8988T (cell line): ENCODE measurements around the gene NRM.
"Not testable (repeated sequence)": the region's sequence is repeated elsewhere in the genome, so short reads cannot be mapped to it uniquely, and the experiment has no call there.

Experiments
- DNase-seq: peaks from one replicate; pipeline ENCODE4 v3.0.0; 2011

The NRM gene

DNA sequence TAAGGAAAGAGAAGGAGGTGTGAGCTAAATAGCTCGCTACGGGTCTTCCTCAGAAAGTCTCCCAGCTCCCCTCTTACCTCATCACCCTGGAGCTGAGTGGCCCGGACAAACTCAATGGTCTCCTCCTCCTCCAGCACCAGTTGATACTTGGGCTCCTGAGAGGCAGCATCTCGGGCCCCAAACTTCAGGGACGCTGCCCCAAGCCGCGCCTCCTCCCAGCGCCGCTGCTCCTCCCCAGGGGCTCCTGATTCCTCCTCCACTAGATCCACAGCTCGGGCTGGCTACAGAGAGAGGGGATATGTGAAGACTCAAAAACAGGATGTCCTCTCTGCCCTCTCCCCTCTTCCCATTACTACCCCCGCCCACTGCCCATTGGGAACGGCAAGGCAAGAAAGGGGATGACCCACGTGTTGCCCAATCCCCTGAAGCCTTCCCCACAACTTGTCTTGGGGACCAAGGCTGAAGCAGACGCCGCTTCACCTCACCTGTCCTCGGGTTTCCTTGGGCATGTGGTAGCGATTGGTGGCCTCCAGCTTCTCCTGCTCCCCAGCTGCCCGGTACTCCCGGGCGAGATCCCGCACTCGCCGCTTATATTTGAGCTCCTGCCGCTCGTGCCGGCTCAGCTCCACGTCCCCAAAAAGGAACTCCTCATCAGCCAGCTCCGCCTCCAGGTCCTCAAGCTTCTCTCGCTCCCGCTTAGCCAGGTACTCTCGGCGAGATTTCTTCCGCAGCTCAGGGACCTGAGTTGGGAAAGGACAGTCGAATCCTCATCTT lies 25.6 kb downstream of the NRM start:
- DNase-seq: no peak

DNA sequence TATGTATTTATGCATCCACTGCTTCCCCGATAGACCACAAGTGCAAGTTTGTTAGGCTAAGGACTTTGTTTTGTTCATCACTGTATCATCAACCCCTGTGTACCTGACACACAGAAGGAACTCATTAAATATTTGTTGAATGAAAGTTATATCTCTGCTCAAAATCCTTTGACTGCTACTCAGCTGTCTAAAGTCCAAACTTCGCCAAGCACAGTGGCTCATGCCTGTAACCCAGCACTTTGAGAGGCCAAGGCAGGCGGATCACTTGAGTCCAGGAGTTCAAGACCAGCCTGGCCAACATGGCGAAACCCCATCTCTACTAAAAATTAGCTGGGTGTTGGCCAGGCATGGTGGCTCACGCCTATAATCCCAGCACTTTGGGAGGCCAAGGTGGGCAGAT lies 32.9 kb downstream of the NRM start:
- not testable (repeated sequence) for DNase-seq

DNA sequence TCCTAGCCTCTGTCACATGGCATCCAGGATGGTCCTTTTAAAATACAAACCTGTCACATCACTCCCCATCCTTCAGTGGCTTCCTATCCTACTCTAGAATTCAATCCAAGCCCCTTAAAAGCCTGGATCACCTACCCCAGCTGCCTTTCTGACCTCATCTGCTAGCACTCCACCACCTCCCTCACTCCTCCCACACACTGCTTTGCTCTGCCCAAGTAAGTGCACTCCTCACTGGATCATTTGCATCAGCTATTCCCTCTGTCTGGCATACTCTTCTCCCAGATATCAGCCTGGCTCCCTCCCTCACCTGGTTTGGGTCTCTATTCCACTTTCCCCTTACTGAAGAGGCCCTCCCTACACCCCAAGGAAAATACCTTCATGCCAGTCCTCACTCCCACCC lies 33.3 kb downstream of the NRM start:
- DNase-seq: no peak

- DNase-seq: no peak
These were observed 34.3 kb downstream of the NRM start for GRCh38 chr6:30656513-30656912.

DNA sequence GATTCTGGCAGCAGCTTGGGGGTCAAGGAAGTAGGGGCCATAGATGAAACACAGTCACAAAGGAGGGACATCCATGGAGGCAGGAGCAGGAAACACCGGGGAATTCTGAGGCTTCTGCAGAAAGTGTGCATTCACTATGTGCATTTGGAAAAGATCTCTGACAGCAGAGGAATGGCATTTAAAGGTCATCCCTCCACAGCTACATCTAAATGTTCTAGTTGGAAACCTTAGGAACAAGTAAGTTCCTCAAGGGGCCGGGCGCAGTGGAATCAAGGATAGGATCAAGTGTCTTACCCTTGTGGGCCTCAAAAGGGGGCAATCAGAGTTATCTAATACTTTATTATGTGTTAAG lies 35.1 kb downstream of the NRM start:
- no peak for DNase-seq

DNA sequence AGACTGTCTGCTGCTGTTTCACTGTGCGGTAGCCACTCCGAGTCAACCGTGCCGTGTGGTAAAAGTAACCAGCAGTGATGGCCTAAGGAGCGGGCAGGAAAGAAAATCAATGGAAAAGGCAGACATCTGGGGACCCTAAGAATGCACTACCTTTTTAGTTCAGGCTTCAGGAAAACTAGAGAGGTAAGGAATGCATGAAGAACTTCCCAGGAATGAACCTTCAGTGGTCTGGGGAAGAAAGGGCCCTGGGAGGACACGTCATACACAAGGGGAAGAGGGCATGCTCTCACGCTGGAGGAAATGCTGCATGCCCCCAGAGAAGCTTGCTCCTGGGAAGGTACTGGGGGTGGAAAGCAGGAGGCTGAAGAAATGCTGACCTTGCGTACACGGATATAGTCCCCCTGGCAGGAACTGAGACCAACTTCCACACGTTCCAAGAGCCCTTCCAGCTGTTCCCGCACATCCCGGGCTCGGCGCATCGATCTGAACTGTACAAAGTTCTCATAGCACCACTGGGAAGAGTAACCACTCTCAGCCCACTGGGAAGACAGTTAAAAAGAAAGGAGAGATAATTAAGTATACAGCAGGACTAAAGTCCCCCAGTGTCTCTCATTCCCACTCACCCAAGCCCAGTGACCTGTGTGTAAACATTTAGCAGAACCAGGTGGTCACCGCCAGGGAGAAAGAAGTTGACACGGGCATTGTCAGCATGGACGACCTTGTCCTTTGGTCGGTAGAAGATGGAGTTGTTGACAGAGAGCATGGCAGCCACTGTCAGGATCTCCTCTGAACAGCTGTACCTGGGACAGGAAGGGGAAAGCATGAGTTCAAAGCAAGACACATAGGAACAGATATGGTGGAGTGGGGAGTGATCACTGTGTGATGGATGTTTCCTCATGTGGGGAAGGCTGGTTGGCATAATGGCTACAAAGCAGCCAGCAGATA lies 35.7 kb downstream of the NRM start:
- DNase-seq: no peak

DNA sequence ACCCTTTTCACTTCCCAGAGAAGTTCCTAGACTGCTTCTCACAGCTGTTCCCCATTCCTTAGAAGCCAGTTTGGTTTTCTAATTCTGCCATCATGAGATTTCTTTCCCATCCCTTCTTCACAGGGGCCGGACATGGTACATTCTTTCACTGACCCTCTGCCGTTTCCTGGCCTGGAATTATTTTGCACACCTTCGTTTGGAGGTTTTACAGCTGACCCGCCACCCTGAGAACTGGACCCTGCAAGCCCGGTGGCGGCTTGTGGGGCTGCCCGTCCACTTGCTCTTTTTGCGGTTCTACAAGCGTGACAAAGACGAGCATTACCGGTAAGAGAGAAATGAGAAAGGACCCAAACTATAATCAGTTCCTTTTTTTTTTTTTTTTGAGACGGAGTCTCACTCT lies 39.6 kb downstream of the NRM start:
- no peak for DNase-seq

DNA sequence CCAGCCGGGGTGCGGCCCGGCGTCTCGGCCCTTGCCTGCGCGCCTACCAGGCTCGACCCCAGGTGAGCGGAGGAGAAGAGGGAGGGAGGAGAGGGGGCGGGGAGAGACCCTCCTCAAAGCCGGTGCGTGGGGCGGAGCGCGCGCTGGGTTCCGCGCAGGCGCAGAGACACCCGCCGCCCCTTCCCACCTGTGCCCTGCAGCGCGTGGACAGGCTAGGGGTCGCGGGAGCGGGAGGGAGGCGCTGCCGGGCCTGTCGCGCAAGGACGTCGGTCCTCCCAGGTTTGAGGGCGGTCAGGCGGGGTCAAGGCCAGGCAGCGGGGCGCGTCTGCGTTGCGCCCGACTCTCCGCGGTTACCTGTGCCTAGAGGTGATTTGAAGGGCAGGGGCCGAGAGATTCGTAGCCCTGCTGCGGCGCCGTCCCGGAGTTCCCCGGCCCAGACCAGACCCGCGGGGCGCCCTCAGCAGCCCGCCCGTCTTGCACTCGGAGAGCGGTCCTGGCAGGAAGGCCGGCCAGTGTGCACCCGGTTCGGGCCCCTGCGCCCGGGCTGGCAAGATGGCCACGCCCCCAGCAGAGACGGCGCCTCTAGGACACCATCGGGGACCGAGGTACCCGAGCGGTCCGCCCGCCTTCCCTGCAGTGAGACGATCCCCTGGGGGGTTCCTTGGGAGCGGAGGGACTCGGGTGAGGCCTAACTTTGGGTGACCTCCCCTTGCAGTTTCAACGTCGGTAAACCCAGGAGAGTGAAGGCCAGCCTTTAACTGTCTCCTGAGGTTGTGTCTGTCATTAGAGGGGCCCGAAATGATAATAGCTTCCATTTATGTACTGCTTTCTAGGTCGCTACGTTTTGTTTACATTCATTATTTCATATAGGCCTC lies 43.3 kb downstream of the NRM start:
- peak; percentile 89 for DNase-seq

DNA sequence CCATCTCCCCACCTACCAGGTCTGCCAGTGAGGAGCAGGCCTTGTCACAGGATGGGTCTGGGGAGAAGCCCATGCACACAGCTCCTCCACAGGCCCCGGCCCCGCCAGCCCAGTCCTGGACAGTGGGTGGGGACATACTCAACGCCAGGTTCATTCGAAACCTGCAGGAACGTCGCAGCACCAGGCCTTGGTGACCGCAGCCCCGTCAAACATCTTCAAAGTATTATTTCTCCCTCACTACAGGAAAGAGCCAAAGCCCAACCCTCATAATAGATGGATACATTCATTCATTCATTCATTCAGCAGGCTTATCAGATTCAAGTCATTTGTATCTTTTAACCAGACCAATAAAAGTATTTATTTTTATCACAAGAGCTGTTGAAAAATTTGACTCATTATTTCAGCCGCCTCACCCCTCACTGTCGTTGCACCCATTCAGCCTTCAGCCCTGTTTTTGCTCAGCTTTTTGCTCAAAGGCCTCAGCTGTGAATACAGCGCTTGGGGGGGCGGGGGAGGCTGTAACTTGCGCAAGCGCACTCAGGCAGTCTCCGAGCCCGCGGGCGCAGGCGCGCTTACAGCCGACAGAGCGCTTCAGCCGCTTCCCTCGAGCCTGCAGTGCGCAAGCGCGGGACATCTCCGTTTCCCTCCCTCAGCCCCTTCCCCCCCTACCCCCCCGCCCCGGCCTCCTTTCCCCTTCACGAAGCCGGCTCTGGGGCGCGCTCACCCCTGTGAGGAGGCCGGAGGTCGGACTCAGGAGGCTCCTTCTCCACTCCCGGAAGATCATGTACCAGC lies 44.1 kb downstream of the NRM start, which contains the start of gene C6orf136:
TSS of gene C6orf136 (plus strand) at position 684 of the 792 bp plus-strand sequence. CDS start at position 783, 99 bp downstream.
- peak; percentile 92 for DNase-seq

DNA sequence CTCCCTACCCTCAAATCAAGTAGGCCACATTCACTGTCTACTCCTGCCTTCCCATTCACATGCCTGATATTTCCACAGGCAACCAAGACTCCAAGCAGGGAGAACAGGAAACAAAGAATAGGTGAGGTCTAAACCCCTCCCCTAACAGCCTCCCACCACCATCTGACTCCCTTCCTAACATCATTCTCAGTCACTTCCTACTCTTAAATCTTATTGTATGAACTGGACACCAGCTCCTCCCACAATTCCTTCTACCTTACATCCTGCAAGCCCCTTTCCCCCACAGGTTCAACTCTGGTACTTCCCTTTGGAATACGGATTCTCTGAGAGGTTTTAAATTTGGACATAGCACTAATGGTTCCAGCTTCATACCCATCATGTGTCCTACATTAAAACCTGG lies 44.8 kb downstream of the NRM start:
- DNase-seq: no peak

- no peak for DNase-seq
These were observed 46.0 kb downstream of the NRM start for GRCh38 chr6:30644769-30645168.

GRCh38 chr6:30643656-30644055 lies 47.1 kb downstream of the NRM start:
- DNase-seq: no peak

DNA sequence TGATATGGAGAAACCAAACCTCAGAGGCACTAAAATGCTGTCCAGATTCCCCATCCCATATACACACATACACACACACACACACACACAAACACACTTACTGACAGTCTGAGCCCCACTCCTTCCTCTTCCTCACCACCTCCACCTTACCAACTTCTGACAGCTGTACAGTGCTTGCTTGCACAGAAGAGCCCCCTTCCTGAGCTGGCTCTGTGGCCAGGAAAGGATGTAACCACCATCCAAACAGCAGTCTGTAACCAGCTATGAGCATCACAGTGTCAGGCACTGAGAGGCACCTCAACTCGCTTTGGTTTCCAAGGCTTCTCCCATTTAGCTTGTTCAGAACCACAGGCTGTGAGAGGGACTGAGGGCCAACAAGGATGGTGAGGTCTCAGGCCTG lies 49.7 kb downstream of the NRM start:
- DNase-seq: no peak

- DNase-seq: no peak
These were observed 50.3 kb downstream of the NRM start for GRCh38 chr6:30640481-30640880.
